Natural killer cell treated with Interleukin-12 subunit alpha and Interleukin-12 subunit beta and Interleukin-15 and Interleukin-18, amount 100 ng/mL, for 72 hours (primary cell): ENCODE data around the gene CYSRT1. TPM values are rescaled to one million over a fixed set of nuclear protein-coding genes. Genes with fewer than 3 reads are reported as not detected.

ENCODE experiments used
- ATAC-seq, 2 donors: fragments of 150-1000 bp; cut with Tn5 transposase in 1 of 2; sonication (Bioruptor Pico), chemical (Tn5 transposase) in 1 of 2; 2 replicates each; pipeline ENCODE4 v1.10.0; 2021
- DNase-seq: peaks from one replicate; pipeline ENCODE4 v3.0.0; 2022; ENCODE audit warnings: low spot score
- H3K27ac Mint-ChIP-seq, 2 donors: 1 replicate in 1 of 2; 2 replicates in 1 of 2; pipeline ENCODE4 v1.8.0; 2022; ENCODE audit warnings: mixed read lengths in 2 of 2, mild to moderate bottlenecking in 1 of 2, moderate library complexity in 1 of 2
- H3K27me3 Mint-ChIP-seq, 2 donors: 1 replicate in 1 of 2; 2 replicates in 1 of 2; pipeline ENCODE4 v1.8.0; 2022; ENCODE audit warnings: mixed read lengths in 2 of 2
- H3K36me3 Mint-ChIP-seq: one replicate; pipeline ENCODE4 v1.8.0; 2022; ENCODE audit warnings: mixed read lengths
- H3K4me1 Mint-ChIP-seq, 2 donors: 1 replicate in 1 of 2; 2 replicates in 1 of 2; pipeline ENCODE4 v1.8.0; 2022; ENCODE audit warnings: low read depth in 2 of 2, mixed read lengths in 2 of 2, mild to moderate bottlenecking in 1 of 2
- H3K4me3 Mint-ChIP-seq: one replicate; pipeline ENCODE4 v1.8.0; 2022; ENCODE audit warnings: mixed read lengths
- H3K9me3 Mint-ChIP-seq: 2 replicates; pipeline ENCODE4 v1.8.0; 2022; ENCODE audit warnings: mixed read lengths
- total RNA-seq, 2 donors: library from RNA; stranded (reverse); gene quantifications; one replicate each; pipeline ENCODE4 v1.2.3, GENCODE V29; 2022

CYSRT1 gene
- total RNA-seq, 2 donors from 2014 or later = 0.29 to 0.33 TPM

GRCh38 chr9:137194909-137195308 lies 30.1 kb upstream of the CYSRT1 start:
- DNase-seq (no peak), ATAC-seq (no peak)
- Mint-ChIP-seq H3K4me1 (peaks cover 4 to 7% of the 10 kb centered on the region in 2 donors), H3K9me3 (no peaks in the 10 kb centered on the region), H3K27me3 (no peaks in the 10 kb centered on the region), H3K27ac (no peak overlapping the region), H3K36me3 (no peaks in the 10 kb centered on the region), H3K4me3 (no peak overlapping the region)

DNA sequence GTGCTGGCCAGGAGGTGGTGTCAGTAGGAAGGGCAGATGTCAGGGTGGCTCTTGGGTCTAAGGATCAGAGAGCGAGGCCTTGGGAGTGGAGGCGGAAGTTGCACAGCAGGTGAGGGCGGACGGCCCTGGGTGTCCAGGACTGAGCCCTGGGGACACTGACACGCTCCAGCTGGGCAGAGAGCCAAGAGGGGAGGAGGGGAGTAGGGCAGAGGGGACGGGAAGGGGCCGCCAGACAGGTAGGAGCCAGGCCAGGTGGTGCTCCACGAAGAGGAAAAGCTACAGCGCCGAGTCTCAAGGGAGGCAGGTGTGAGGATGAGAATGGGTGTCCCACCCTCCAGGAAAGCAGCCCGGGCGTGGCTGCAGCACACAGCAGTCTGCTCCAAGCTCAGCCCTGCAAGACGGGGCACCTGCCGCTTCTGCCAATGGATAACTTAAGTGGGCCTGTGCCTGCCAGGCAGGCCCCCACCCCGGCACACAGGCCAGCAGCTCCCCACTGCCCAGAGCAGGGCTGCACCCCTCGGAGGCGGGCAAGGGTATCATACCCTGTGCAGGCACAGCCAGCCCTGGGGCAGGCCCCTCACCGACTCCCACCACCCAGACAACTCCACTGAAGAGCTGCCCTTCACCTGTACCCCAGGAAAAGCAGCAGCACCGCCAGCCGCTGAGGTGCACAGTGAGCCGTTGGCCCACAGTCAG lies 29.3 kb upstream of the CYSRT1 start:
- H3K36me3 Mint-ChIP-seq = no peaks in the 10 kb centered on the region
- H3K9me3 Mint-ChIP-seq = no peaks in the 10 kb centered on the region
- peaks cover 4% of the 10 kb centered on the region in 2 donors for H3K4me1 Mint-ChIP-seq
- no peak overlapping the region for H3K27ac Mint-ChIP-seq
- no peak for ATAC-seq
- no peaks in the 10 kb centered on the region for H3K27me3 Mint-ChIP-seq
- no peak overlapping the region for H3K4me3 Mint-ChIP-seq
- no peak for DNase-seq

GRCh38 chr9:137198051-137198901 lies 26.7 kb upstream of the CYSRT1 start:
- H3K27me3 Mint-ChIP-seq = no peaks in the 10 kb centered on the region

GRCh38 chr9:137198902-137199283 lies 26.1 kb upstream of the CYSRT1 start:
- Mint-ChIP-seq H3K27ac (no peak overlapping the region), H3K4me1 (peaks cover 6% of the 10 kb centered on the region in 2 donors), H3K4me3 (peak overlapping the region; percentile 30), H3K27me3 (no peaks in the 10 kb centered on the region), H3K9me3 (no peaks in the 10 kb centered on the region), H3K36me3 (no peaks in the 10 kb centered on the region)
- ATAC-seq = no peak
- no peak for DNase-seq

More at GRCh38 chr9:137198051-137198901, 26.7 kb upstream of the CYSRT1 start:
- DNase-seq (no peak), ATAC-seq (no peak)
- no peak overlapping the region for H3K27ac Mint-ChIP-seq
- H3K4me3 Mint-ChIP-seq = peak overlapping the region; percentile 30
- H3K9me3 Mint-ChIP-seq = no peaks in the 10 kb centered on the region
- no peaks in the 10 kb centered on the region for H3K36me3 Mint-ChIP-seq
- peaks cover 4 to 6% of the 10 kb centered on the region in 2 donors for H3K4me1 Mint-ChIP-seq

DNA sequence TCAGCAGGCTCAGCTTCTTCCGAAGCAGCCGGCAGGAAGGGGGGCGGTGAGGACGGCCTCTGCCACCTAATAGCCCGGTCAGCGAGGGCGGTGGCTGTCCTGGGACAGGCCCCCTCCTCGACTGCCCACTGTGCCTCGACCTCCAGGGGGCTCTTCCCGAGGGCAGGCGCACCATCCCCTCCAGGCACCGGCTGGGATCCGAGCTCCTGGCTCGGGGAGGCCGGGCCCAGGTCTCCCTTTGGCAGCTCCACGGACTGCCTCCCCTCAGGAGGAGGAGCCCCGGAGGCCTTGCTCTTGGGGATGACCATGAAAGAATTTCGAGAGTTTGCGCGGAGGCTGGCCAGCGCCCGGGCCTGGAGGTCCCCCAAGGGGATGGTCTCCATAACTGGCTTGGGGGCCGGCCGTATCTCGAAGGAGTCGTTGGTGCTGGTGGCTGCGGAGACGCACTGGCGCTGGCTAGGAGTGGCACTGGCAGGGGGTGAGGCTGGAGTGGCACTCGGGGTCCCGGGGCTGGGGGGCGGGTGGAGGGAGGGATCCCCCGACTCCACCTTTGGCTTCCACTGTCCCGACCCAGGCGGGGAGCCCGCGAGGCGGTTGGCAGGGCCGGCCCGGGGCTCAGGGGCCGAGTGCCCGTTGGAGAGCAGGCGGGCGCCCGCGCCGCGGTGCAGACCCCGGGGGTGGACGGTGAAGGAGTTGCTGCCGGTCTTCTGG lies 25.4 kb upstream of the CYSRT1 start:
- Mint-ChIP-seq H3K27ac (no peak overlapping the region), H3K4me1 (peaks cover 12 to 13% of the 10 kb centered on the region in 2 donors), H3K4me3 (peak overlapping the region; percentile 71), H3K9me3 (no peaks in the 10 kb centered on the region), H3K27me3 (no peaks in the 10 kb centered on the region), H3K36me3 (no peaks in the 10 kb centered on the region)
- no peak for DNase-seq
- no peak for ATAC-seq

GRCh38 chr9:137200311-137201204 lies 24.4 kb upstream of the CYSRT1 start, which contains the start of gene TPRN:
TSS of gene TPRN (minus strand) at chr9:137200741. CDS start at chr9:137200711, 30 bp downstream.
- H3K36me3 Mint-ChIP-seq = no peaks in the 10 kb centered on the region
- H3K4me1 Mint-ChIP-seq = peaks cover 16% of the 10 kb centered on the region in 2 donors
- H3K27ac Mint-ChIP-seq = peak within 1 kb of the TSS; percentile 77 to 78
- peak; percentile 98 for ATAC-seq
- no peaks in the 10 kb centered on the region for H3K27me3 Mint-ChIP-seq
- H3K9me3 Mint-ChIP-seq = no peaks in the 10 kb centered on the region
- DNase-seq = peak; percentile 100
- H3K4me3 Mint-ChIP-seq = peak within 1 kb of the TSS; percentile 80

DNA sequence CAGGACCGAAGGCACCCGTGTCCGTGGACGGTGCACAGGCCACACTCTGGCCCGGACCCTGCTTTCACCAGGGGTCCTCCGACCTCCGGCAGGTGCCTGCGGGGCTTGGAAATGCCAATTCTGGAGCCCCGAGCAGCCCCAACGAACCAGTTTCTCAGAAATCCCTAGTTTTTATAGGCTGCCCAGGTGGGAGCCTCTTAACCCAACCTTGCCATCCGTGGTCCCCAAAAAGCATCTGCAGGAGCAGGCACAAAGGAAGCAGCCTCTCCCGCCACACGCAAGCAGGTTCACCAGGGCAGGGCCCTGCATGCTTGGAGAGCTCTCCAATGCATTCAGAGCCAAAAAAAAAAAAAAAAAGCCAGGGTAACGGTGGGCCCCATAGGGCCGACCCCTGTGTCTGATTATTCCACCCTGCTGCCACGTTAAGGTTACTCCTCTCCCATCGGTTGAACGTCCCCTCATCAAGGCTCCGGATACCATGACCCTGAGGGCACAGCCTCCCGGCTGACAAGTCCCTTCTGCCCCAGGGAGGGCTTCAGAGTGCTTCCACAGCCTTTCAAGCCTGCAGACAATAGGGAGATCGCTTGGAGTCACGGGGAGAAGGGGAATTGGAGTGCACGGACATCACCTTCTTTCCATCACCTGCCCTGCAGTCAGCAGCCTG lies 23.6 kb upstream of the CYSRT1 start:
- H3K27me3 Mint-ChIP-seq = no peaks in the 10 kb centered on the region
- peaks cover 22 to 24% of the 10 kb centered on the region in 2 donors for H3K4me1 Mint-ChIP-seq
- peaks cover under 1% of the 10 kb centered on the region for H3K36me3 Mint-ChIP-seq
- ATAC-seq (no peak), DNase-seq (no peak)
- H3K4me3 Mint-ChIP-seq = peak overlapping the region; percentile 80
- no peaks in the 10 kb centered on the region for H3K9me3 Mint-ChIP-seq
- peak overlapping the region; percentile 77 to 78 for H3K27ac Mint-ChIP-seq

GRCh38 chr9:137202966-137203365 lies 22.0 kb upstream of the CYSRT1 start:
- ATAC-seq (no peak), DNase-seq (no peak)
- H3K9me3 Mint-ChIP-seq = no peaks in the 10 kb centered on the region
- peaks cover 14% of the 10 kb centered on the region for H3K36me3 Mint-ChIP-seq
- no peaks in the 10 kb centered on the region for H3K27me3 Mint-ChIP-seq
- H3K4me1 Mint-ChIP-seq = peaks cover 37 to 38% of the 10 kb centered on the region in 2 donors
- no peak overlapping the region for H3K27ac Mint-ChIP-seq
- no peak overlapping the region for H3K4me3 Mint-ChIP-seq

GRCh38 chr9:137204731-137205125 lies 20.2 kb upstream of the CYSRT1 start:
- Mint-ChIP-seq H3K4me1 (peaks cover 38 to 41% of the 10 kb centered on the region in 2 donors), H3K27me3 (no peaks in the 10 kb centered on the region), H3K4me3 (peak overlapping the region; percentile 95), H3K27ac (peak overlapping the region; percentile 90 to 93), H3K9me3 (no peaks in the 10 kb centered on the region), H3K36me3 (peaks cover 14% of the 10 kb centered on the region)
- DNase-seq = no peak
- ATAC-seq = no peak

DNA sequence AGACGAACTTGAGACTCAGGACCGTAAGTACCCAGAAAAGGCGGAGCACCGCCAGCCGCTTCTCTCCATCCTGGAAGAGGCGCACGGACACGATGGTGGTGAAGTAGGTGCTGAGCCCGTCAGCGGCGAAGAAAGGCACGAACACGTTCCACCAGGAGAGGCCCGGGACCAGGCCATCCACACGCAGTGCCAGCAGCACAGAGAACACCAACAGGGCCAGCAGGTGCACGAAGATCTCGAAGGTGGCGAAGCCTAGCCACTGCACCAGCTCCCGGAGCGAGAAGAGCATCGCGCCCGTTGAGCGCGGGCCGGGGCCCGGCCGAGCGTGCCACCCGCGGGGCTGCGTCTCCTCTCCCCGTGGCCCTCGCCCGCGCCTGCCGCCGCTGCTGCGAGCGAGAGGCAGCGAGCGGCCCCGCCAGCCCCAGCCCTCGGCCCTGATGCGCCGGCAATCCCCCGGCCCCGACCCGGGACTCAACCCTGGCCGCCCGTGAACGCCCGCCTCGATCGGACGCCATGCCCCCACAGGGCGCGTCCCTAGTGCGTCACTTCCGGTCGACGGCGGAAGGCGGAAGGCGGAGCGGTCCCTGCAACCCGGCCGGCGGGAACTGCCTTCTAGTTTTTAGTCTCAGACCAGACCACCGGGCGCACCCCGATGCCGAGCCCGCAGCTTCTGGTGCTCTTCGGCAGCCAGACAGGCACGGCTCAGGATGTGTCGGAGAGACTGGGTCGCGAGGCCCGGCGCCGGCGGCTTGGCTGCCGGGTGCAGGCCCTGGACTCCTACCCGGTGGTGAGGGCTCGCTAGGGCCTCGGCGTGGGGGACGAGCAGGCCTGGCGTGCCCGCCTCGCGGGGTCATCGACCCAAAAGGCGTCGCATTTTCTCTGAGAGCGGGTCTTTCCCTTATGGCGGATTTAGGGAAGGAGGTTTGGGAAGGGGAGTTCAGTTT lies 19.6 kb upstream of the CYSRT1 start, which contains the start of the genes NDOR1 and TMEM203:
Gene NDOR1 (plus strand): TSS at position 575 of the 944 bp plus-strand sequence. CDS start 78 bp downstream, at position 653.
Gene TMEM203 (minus strand): TSS at position 523 of the 944 bp plus-strand sequence. CDS start 234 bp downstream, at position 289.
- Mint-ChIP-seq H3K27me3 (no peaks in the 10 kb centered on the region), H3K4me1 (peaks cover 38 to 41% of the 10 kb centered on the region in 2 donors), H3K27ac (peak within 1 kb of the TSS; percentile 90 to 93), H3K9me3 (no peaks in the 10 kb centered on the region), H3K4me3 (peak within 1 kb of the TSS; percentile 95), H3K36me3 (peaks cover 14% of the 10 kb centered on the region)
- peak; percentile 95 for DNase-seq
- peak; percentile 67 to 72 for ATAC-seq

GRCh38 chr9:137206602-137207001 lies 18.4 kb upstream of the CYSRT1 start:
- peak overlapping the region; percentile 95 for H3K4me3 Mint-ChIP-seq
- H3K4me1 Mint-ChIP-seq = peaks cover 38 to 46% of the 10 kb centered on the region in 2 donors
- no peak for ATAC-seq
- no peak for DNase-seq
- no peaks in the 10 kb centered on the region for H3K9me3 Mint-ChIP-seq
- H3K36me3 Mint-ChIP-seq = peaks cover 14% of the 10 kb centered on the region
- H3K27ac Mint-ChIP-seq = peak overlapping the region; percentile 90 to 93
- no peaks in the 10 kb centered on the region for H3K27me3 Mint-ChIP-seq
